ENCODE results near the gene NEU1.
"Not testable (repeated sequence)": the region's sequence is repeated elsewhere in the genome, so short reads cannot be mapped to it uniquely, and the experiment has no call there.

NEU1 gene

DNA sequence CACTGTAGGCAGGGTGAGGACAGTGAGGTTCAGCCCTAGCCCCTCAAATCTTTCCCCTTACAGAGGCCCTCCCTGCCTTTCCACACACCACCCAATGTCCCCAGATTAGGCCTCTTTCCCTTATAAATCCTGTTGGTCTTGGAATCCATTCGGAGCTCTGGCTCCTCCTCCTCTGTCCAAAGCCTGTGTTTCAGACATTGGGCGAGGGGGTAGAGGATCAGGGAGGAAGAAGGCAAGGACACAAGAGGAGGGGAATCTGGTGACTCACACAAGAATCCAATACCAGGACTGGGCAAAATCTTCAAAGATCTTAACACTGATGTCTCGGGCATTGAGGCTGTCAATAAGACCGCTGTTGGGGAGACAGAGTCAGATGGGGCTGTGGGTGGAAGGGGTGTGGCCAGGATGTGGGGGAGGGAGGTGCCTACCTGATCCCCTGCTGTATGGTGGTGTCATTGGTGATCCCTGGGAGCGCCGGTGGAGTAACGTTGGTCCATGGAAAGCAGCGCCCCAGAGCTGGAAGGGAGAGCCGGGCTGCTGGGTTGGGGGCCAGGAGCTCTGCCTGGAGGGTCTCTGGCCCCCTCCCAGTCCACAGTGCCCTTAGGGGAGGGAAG is 8.5 kb upstream of the NEU1 start:
- DNase-seq, result peak; percentile 50

DNA sequence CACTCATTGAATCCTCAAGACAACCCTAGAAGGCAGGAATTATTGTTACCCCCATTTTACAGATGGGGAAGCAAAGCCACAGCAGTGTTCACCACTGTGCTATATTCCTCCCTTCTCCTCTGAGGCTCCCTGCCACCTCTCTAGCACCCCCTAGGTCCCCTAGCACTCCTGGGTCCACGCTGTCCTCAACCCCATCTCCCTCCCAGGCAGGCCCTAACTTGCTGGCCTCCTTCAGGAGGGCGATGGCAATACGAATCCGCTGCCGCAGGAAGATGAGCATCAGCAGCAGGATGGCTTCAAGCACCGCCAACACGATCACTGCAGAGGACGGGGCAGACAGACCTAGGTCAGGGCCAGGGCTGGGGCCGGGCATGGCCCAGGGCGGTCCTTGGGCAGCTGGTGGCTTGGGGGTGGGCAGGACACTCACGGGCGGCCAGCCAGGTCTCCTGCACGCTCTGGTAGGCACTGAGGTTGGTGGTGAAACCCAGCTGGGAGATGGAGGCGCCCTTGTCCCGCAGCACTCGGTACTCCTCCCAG is 7.8 kb upstream of the NEU1 start:
- DNase-seq, result no peak

DNA sequence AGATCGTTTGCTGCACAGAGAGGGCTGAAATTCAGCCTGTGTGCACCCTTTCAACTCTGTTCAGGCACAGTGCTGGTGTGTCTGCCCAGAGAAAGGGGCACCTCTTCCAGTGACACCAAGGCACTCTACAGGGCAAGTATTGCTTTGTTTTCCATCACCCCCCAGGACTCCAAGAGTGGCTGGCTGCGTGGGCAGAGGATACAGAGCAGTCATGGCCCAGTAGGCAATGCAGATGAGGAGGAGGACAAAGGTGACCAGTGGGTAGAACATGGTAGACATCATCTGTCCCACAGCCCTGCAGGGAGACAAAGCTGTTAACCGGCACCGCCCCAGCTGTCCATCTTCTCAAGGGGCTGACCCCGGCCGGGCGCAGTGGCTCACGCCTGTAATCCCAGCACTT is 6.7 kb upstream of the NEU1 start:
- DNase-seq, result no peak

DNA sequence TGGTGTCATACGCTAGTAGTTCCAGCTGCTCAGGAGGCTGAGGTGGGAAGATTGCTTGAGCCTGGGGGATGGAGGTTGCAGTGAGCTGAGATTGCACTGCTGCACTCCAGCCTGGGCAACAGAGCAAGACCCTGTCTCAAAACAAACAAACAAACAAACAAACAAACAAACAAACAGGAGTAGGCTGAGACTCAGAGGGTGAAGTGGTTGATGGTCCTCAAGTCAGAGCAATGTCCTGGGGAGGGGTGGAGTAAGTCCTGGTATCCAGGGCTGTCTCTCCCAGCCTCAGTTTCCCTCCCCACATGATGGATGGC is 6.0 kb upstream of the NEU1 start:
- DNase-seq, result not testable (repeated sequence)

DNA sequence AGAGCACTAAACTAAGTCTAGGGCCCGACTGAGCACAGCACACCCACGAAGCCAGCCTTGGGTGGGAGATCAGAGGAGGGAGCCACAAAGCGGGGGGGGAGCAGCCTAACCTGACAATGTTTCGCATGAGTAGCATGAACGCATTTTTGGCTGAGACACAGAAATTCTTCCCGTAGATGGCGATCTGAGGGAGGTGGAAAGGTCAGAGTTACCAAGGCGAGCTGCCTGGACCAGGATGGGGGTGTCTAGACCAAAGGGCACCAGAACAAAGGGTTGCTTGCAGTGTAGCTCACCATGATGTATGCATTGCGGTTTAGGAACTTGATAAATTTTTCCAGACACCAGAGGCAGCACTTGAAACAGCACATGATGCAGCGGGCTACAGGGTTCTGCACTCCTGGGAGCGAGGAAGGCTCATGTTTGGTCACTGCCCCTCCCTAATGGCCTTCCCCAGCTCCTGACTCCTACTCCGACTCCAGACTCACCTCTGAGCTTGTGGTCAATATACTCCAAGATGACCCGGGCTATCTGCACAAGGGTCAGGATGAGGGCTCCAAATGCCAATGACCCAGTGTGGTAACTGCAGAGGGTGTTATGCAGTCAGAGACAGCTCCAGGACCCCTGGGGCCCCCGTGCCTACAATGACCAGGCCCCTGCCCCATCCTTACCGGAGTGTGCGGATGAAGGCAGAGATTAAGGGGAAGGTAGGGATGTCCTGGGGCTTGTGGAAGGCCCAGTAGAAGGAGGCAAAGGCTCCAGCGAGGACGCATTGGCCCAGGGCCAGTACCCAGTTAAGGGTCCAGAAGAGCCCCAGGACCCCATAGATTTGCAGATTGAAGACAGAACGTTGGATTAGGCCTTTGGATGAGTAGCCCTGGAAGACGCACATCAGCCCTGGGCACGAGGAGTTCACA is 2.8 kb upstream of the NEU1 start:
- DNase-seq, result no peak

DNA sequence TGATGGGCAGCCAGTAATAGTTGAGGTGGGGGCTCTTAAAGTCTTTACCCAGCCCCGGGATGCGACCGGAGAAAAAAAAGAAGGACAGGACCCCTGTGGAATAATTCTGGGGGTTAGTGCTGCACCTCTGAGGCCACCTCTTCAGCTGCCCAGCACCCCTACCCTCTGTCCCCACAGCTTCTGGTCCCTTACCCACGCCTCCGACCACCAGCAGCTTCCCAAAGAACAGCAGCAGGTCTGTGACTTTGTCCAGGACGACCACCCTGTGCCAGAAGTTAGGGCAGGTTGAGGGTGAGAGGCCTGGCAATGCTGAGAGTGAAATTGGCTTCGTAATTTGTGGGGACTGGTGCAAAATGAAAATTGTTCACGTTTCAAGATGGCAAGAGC is 2.2 kb upstream of the NEU1 start:
- DNase-seq, result no peak

DNA sequence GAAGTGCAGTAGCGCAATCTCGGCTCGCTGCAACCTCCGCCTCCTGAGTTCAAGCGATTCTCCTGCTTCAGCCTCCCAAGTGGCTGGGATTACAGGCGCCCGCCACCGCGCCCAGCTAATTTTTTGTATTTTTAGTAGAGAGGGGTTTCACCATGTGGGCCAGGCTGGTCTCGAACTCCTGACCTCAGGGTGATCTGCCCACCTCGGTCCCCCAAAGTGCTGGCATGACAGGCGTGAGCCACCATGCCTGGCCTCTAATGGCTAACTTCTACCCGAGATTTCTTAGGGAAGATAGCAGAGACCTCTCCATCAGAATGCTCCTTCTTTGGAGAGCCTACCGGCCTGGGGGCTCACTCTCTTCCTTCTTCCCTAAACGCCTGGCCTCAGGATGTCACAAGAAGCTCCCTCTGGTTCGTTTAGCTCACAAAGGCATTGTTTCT is 1.5 kb upstream of the NEU1 start:
- not testable (repeated sequence) for DNase-seq

DNA sequence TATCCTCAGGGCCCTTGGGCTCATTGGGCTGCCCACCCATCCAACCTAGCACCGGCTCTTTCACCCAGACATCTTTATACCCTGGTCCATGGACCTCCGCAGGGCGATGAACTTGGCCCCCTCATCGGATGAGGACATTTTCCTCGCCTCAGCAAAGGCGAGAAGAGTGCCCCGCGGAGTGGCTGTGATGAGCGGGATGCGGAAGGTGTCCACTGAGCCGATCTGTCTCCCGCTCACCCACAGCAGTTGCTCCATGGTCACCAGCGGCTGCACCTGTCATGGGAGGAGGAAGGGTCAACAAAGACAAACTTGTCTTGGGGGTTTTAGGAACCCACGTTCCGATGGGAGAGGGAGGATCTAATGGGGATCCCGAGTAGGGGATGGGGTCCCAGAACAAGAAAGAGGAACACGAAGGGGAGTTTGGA is 690 bp downstream of the NEU1 start:
- no peak for DNase-seq

DNA sequence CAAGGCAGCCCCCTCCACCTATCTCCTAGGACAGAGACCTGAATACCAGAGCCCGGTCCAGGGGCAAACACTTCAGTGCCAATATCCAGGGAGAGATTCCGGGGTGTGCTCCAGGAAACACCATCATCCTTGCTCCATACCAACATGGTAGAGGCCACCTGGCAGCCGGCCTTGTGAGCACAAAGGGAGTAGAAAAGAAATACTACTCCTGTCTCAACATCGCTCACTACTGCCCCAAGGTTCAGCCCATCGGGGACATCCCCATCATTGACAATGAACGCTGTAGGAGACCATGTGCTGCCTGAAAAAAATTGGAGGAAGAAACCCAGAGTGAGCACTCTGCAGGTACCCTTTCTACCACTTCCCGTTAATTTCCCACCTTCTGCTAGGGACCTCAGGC is 1.5 kb downstream of the NEU1 start:
- DNase-seq, result no peak

DNA sequence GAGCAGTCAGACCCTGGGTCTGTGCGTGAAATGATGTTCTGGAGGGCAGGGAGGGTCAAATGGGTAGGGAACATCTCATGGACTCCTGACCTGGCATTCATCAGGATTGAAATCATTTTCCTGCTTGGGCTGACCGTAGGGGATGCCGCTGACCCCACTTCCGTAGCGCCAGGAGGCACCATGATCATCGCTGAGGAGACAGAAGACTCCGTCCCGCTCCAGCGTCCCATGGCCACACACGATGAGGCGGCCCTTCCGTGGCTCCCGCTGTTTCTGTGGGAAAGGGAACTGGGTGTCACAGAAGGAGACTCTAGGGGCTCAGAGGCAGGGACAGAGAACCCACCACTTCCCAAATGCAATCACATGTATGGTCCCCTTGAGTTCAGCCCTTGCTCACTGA is 2.3 kb downstream of the NEU1 start:
- DNase-seq, result no peak

DNA sequence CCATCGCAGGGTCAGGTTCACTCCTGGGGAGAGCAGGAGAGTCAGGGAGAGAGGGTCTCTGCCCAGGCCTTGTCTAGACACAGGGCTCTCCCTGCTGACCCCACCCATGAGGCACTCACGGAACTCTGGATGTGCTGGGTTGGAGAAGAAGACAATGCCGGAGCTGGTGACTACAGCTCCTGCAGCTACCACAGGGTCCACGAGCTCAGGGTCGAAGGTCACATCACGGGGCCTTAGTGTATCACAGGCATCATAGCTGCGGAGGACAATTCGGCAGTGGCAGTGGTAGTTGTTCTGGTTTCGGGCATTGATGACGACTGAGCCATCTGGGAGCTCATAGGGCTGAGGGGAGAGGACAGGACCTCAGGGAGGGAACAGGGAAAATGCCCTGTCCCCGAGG is 2.7 kb downstream of the NEU1 start:
- DNase-seq, result no peak

DNA sequence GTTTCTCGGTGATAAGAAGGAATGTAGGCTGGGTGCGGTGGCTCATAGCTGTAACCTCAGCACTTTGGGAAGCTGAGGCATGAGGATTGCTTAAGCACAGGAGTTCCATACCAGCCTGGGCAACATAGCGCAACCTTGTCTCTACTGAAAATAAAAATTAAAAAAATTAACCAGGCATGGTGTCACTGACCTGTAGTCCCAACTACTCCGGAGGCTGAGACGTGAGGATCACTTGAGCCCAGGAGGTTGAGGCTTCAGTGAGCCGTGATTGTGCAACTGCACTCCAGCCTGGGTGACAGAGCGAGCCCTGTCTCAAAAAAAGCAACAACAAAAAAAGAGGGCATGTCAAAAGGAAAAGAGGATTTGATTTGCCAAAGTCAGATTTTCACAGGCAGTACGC is 3.9 kb downstream of the NEU1 start:
- DNase-seq, result no peak

DNA sequence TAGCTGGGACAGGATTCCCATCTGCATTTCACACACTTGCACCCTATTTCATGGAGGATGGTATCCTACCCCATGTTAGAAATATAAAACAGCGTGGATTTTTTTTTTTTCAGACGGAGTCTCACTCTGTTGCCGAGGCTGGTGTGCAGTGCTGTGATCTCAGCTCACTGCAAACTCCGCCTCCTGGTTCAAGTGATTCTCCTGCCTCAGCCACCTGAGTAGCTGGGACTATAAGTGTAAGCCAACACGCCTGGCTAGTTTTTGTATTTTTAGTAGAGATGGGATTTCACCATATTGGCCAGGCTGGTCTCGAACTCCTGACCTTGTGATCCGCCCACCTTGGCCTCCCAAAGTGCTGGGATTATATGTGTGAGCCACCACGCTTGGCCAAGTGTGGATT is 4.8 kb downstream of the NEU1 start:
- not testable (repeated sequence) for DNase-seq

DNA sequence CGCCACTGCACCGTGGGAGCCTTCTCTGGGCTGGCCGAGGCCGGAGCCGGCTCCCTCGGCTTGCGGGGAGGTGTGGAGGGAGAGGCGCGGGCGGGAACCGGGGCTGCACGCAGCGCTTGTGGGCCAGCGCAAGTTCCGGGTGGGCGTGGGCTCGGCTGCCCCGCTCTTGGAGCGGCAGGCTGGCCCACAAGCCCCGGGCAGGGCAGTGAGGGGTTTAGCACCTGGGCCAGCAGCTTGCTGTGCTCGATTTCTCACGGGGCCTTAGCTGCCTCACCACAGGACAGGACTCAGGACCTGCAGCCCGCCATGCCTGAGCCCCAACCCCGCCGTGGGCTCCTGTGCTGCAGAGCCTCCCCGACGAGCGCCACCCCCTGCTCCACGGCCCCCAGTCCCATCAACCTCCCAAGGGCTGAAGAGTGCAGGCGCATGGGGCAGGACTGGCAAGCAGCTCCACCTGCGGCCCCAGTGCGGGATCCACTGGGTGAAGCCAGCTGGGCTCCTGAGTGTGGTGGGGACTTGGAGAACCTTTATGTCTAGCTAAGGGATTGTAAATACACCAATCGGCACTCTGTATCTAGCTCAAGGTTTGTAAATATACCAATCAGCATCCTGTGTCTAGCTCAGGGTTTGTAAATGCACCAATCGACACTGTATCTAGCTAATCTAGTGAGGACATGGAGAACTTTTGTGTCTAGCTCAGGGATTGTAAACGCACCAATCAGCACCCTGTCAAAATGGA is 10.5 kb downstream of the NEU1 start:
- not testable (repeated sequence) for DNase-seq

DNA sequence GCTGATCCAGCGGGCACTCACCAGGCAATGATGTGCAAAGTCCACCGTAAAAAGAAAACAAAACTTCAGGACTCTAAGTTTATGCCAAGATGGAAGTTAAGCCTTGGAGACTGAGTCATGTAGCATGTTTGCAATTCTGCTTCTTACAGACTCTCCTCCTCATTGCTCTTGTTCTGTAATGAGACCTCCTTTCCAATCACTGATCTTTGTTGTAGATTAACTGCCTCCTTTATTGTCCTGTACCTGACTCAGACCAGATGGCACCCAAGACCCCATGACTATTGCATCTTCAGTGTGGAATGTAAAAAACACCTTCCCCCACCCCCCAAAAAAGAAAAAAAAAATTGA is 11.2 kb downstream of the NEU1 start:
- no peak for DNase-seq

DNA sequence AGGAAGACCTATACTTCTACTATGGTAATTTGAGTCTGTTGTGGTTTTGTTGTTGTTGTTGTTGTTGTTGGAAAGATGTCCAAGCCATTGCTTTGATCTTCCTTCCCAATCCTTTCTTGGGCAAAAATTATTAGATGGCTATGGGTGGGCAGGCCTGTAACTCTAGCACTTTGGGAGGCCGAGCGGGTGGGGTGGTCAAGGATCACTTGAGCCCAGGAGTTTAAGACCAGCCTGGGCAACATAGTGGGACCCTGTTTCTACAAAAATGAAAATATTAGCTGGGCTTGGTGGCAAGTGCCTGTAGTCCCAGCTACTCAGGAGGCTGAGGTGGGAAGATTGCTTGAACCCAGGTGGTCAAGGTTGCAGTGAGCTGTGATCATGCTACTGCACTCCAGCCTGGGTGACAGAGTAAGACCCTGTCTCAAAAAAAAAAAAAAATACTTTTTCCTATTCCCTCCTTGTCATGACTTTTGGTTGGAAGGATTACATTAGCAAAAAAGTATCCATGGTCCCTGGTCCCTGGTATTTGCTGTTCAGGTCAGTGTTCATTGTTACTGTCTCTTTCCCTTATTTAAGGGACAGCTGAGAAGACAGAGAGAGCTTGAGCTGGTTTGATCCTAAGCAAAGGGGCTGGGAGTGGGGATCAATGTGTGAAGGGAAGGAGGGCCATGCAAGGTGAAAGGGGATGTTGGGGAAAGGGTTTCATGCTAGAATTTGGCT is 11.7 kb downstream of the NEU1 start:
- DNase-seq, result no peak

DNA sequence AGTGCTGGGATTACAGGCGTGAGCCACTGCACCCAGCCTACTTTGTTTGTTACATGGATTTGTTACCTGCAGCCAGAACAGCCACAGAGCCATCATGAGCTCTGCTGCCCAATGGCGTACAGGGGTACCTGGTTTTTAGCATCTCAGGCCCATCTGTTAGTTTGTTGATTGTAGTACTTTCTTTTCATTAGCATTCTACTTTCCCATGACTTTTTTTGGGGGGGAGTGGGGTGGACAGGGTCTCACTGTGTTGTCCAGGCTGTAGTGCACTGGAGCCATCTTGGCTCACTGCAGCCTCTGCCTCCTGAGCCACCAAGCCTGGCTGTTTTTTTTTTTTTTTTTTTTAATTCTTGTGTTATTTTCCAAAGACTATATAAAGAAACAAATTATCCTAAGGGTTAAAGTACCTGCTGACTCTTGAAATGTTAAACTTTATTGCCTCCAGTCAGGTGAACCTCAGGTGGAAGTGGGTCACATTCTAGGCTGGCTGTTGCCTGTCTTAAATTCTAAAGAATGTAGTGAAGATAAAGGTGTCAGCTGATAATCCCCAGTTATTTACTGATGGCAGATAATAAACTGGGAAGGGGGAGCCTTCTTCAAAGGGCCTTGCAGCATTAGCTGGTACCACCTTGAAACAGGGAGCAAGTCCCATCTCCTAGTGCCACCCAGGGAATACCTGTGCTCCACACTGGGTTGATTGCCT is 15.2 kb downstream of the NEU1 start:
- no peak for DNase-seq

DNA sequence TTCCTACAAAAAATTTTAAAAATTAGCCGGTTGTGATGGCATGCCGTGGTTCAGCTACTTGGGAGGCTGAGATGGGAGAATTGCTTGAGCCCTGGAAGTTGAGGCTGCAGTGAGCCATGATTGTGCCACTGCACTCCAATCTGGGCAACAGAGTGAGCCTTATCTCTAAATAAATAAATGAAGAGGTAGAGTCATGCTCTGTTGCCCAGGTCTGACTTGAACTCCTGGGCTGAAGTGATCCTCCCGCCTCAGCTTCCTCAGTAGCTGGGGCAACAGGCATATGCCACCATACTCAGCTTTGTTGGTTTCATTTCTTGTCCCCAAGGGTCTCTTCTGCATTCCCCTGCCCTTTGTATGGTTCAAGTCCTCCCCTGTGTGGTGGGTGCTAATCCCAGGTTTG is 18.1 kb downstream of the NEU1 start:
- no peak for DNase-seq

DNA sequence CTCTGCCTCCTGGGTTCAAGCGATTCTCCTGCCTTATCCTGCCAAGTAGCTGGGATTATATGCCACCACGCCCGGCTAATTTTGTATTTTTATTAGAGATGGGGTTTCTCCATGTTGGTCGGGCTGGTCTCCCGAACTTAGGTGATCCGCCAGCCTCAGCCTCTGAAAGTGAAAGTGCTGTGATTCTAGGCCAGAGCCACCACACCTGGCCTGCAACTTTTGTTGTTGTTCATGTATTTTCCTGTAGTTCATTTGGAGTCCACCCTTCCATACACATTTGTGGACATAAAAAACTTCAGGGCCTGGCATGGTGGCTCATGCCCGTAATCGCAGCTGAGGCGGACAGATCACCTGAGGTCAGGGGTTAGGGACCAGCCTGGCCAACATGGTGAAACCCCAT is 20.6 kb downstream of the NEU1 start:
- DNase-seq, result peak; percentile 33

DNA sequence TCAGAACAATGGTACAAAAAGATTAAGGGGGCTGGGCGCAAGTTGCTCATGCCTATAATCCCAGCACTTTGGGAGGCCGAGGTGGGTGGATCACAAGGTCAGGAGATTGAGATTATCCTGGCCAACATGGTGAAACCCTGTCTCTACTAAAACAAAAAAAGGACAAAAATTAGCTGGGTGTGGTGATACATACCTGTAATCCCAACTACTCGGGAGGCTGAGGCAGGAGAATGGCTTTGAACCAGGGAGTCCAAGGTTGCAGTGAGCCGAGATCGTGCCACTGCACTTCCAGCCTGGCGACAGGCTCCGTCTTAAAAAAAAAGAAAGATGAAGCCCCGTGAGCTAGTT is 22.9 kb downstream of the NEU1 start:
- DNase-seq, result not testable (repeated sequence)

DNA sequence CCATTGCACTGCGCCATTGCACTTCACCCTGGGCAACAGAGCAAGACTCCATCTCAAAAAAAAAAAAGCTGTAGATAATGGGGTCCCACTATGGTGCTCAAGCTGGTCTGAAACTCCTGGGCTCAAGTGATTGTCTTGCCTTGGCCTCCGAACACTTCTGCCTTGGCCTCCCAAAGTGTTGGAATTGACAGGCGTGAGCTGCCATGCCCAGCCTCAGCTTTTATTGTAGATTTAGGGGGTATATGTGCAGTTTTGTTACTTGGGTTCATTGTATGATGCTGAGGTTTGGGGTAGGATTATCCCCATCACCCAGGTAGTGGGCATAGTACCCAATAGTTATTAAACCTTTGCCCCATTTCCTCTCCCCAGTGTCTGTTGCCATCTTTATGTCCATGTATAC is 23.7 kb downstream of the NEU1 start:
- DNase-seq, result no peak

DNA sequence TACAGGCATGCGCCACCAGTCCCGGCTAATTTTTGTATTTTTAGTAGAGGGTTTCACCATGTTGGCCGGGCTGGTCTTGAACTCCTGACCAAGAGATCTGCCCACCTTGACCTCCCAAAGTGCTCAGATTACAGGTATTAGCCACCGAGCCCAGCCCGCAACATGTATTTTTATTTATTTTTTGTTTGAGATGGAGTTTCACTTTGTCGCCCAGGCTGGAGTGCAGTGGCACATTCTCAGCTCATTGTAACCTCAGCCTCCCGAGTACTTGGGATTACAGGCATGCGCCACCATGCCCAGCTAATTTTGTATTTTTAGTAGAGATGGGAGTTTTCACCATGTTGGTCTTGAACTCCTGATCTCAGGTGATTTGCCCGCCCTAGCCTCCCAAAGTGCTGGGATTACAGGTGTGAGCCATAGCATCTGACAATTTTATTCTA is 24.5 kb downstream of the NEU1 start:
- DNase-seq, result not testable (repeated sequence)
